Natural killer cell (primary cell): ENCODE data around the gene LMO3. TPM values are rescaled to one million over a fixed set of nuclear protein-coding genes. Genes with fewer than 3 reads are reported as not detected.

ENCODE experiments used
- ATAC-seq, 3 donors: fragments of 150-1000 bp in 2 of 3; fragments of 200-7000 bp in 1 of 3; cut with Tn5 transposase; 1 replicate in 1 of 3; 2 replicates in 2 of 3; pipeline ENCODE4 v1.10.0; 2021; ENCODE audit warnings: mild to moderate bottlenecking in 2 of 3, moderate library complexity in 2 of 3
- DNase-seq, 2 donors: peaks; one replicate each; pipeline versions ENCODE4 v3.0.0 to v3.0.0-alpha.2; 2013 to 2021; ENCODE audit warnings: mixed read lengths in 1 of 2
- H3K27ac ChIP-seq: one replicate; pipeline ENCODE4 v1.5.1; 2013; ENCODE audit warnings: mild to moderate bottlenecking, low read length
- H3K27me3 ChIP-seq: one replicate; pipeline ENCODE4 v1.6.1; 2013; ENCODE audit warnings: low read length; ENCODE audit not compliant: control insufficient read depth, insufficient read depth
- H3K36me3 ChIP-seq: one replicate; pipeline ENCODE4 v1.6.1; 2013; ENCODE audit warnings: low read length; ENCODE audit not compliant: control insufficient read depth, insufficient read depth
- H3K4me1 ChIP-seq: one replicate; pipeline ENCODE4 v1.6.1; 2013; ENCODE audit warnings: low read length; ENCODE audit not compliant: control insufficient read depth, insufficient read depth
- H3K4me3 ChIP-seq: one replicate; pipeline ENCODE4 v1.5.1; 2013; ENCODE audit warnings: low read length
- H3K9me3 ChIP-seq: one replicate; pipeline ENCODE4 v1.6.1; 2013; ENCODE audit warnings: low read length; ENCODE audit not compliant: control insufficient read depth, insufficient read depth
- H3K27ac Mint-ChIP-seq, 2 donors: one replicate each; pipeline ENCODE4 v1.8.0; 2022; ENCODE audit warnings: mild to moderate bottlenecking in 2 of 2, mixed read lengths in 2 of 2, moderate library complexity in 1 of 2
- H3K27me3 Mint-ChIP-seq, 2 donors: one replicate each; pipeline ENCODE4 v1.8.0; 2022; ENCODE audit warnings: low read depth in 2 of 2, mixed read lengths in 2 of 2
- H3K36me3 Mint-ChIP-seq: one replicate; pipeline ENCODE4 v1.8.0; 2022; ENCODE audit warnings: mixed read lengths
- H3K4me1 Mint-ChIP-seq, 2 donors: one replicate each; pipeline ENCODE4 v1.8.0; 2022; ENCODE audit warnings: mixed read lengths in 2 of 2
- H3K4me3 Mint-ChIP-seq: one replicate; pipeline ENCODE4 v1.8.0; 2022; ENCODE audit warnings: mild to moderate bottlenecking, moderate library complexity, mixed read lengths
- H3K9me3 Mint-ChIP-seq, 2 donors: one replicate each; pipeline ENCODE4 v1.8.0; 2022; ENCODE audit warnings: mixed read lengths in 2 of 2
- WGBS: methylation state at CpG from one replicate; pipeline ENCODE4 v1.1.7; 2013; ENCODE audit warnings: missing lambda C conversion rate; ENCODE audit not compliant: insufficient coverage; 5-methylcytosine and 5-hydroxymethylcytosine counted together
- intact Hi-C: fragments of 100-400 bp; cut with micrococcal nuclease; formaldehyde crosslinking; loops from one replicate; pipeline ENCODE4 v1.14.2; 2022
- total RNA-seq, 4 donors: library from RNA; stranded (reverse); fragments of 120-200 nt in 1 of 4; gene quantifications; one replicate each; pipeline versions ENCODE4 v1.2.3 to v1.2.4, GENCODE V29; 2013 to 2022
- TF ChIP-seq, protein P1 (sequence below): fragments of 200-600 bp; IDR thresholded peaks from one replicate; pipeline ENCODE4 v1.8.0; 2022; ENCODE audit warnings: antibody characterized with exemption

The LMO3 gene
- total RNA-seq, 3 donors from 2014 or later (not counting 1 experiment from before 2014, with no cell fraction given), result not detected

DNA sequence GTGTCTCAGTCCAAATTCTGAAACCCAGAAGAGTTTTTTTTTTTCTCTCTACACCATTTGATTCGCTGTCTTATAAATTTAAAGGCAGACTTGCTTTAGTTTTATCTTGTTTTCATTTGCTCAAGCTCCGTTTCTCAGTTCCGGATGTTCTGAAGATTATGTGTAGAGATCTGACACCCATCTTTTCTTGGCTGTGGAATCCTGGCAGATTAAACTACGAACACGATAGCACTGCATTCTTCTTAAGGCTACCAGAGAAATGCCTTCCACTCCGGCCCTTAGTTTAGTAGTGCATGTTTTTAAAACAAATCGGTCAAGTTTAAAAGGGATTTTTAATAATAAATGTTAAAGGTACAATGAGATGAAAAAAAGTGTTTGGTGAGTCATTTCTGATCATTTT is 106.4 kb downstream of the LMO3 start:
- Mint-ChIP-seq H3K4me3 (no peak overlapping the region), H3K9me3 (peaks cover 13 to 19% of the 10 kb centered on the region in 2 donors), H3K27me3 (no peaks in the 10 kb centered on the region), H3K4me1 (no peaks in the 10 kb centered on the region), H3K27ac (no peak overlapping the region), H3K36me3 (peaks cover 6% of the 10 kb centered on the region)
- Histone ChIP-seq H3K36me3 (no peaks in the 10 kb centered on the region), H3K4me1 (no peaks in the 10 kb centered on the region), H3K27me3 (no peaks in the 10 kb centered on the region), H3K9me3 (peaks cover 5% of the 10 kb centered on the region), H3K27ac (no peak overlapping the region), H3K4me3 (no peak overlapping the region)
- DNase-seq (no peak), ATAC-seq (no peak)
- intact Hi-C loops, result no loop called here
- WGBS, result 84% methylated on average over 7 of the region's 7 CpGs
- TF ChIP-seq, protein P1, sequence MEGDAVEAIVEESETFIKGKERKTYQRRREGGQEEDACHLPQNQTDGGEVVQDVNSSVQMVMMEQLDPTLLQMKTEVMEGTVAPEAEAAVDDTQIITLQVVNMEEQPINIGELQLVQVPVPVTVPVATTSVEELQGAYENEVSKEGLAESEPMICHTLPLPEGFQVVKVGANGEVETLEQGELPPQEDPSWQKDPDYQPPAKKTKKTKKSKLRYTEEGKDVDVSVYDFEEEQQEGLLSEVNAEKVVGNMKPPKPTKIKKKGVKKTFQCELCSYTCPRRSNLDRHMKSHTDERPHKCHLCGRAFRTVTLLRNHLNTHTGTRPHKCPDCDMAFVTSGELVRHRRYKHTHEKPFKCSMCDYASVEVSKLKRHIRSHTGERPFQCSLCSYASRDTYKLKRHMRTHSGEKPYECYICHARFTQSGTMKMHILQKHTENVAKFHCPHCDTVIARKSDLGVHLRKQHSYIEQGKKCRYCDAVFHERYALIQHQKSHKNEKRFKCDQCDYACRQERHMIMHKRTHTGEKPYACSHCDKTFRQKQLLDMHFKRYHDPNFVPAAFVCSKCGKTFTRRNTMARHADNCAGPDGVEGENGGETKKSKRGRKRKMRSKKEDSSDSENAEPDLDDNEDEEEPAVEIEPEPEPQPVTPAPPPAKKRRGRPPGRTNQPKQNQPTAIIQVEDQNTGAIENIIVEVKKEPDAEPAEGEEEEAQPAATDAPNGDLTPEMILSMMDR, result no peak
